H1 (cell line): Measurements from ENCODE around the gene UHRF2. TPM values are rescaled to one million over a fixed set of nuclear protein-coding genes. Genes with fewer than 3 reads are reported as not detected.

Experiments used
- CHD1 ChIP-seq: IDR thresholded peaks from 2 replicates; pipeline ENCODE4 v1.6.1; 2012; ENCODE audit warnings: low read depth, low read length, improper control_type of control experiment
- EGR1 ChIP-seq: IDR thresholded peaks from 2 replicates; pipeline ENCODE4 v1.6.1; 2011; ENCODE audit warnings: low read depth, low read length, borderline replicate concordance
- PHF8 ChIP-seq: fragments of 200-600 bp; sonication (generic); conservative IDR thresholded peaks from 2 replicates; pipeline ENCODE4 v1.7.1; 2012; ENCODE audit warnings: low read depth, mild to moderate bottlenecking, inconsistent platforms, low read length, moderate library complexity
- POLR2AphosphoS5 ChIP-seq: IDR thresholded peaks from 2 replicates; pipeline ENCODE4 v1.6.1; 2011; ENCODE audit warnings: low read depth, low read length
- polyA plus RNA-seq, 7 experiments: library from polyadenylated mRNA; depleted of rRNA in 3 of 7; stranded (reverse) in 5 of 7; unstranded in 2 of 7; fragments of >200 nt in 5 of 7; fragments of 200-250 nt in 2 of 7; gene quantifications; 1 replicate in 5 of 7; 2 replicates in 1 of 7; 4 replicates in 1 of 7; pipeline versions ENCODE4 v1.2.1 to v1.2.3, GENCODE V29; 2011 to 2013; ENCODE audit warnings: missing spikeins in 2 of 7, mixed read lengths in 2 of 7
- total RNA-seq: library from RNA; stranded (reverse); fragmentation: NEBNext Ultra II Directional; extraction: Animal tissue kit (Norgen Biotek cat#: 25700); gene quantifications from 2 replicates; pipeline ENCODE4 v1.2.1, GENCODE V29; 2021

UHRF2 gene
- total and polyA plus RNA-seq, 2 of the 8 experiments (the other 6 are each of a cell fraction or from before 2014, with no cell fraction given) = 31.8 to 48.0 TPM

DNA sequence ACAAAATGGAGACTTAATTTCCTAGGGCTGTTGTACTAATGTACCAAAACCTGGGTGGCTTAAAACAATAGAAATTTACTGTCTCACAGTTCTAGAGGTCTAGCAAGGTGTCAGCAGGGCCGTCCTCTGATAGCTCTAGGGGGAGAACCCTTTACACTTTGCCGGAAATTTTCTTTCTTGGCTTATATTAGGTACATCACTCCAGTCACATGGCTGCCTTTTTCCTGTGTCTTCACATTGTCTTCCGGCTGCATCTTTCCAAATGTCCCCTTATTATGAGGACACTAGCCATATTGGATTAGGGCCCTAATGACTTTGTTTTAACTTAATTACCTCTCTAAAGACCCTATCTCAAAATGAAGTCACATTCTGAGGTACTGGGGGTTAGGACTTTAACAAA, 5.8 kb downstream of the UHRF2 start (continued):
- no peak for TF ChIP-seq EGR1
- no peak for TF ChIP-seq PHF8
- no peak for TF ChIP-seq CHD1
- TF ChIP-seq POLR2AphosphoS5 = no peak
